Testis (tissue), 2 donors: ENCODE data around the gene CREG1.

Experiments used
- CTCF ChIP-seq, 3 experiments: fragments of 450-650 bp in 2 of 3; fragments of 200-600 bp in 1 of 3; sonication (generic) in 1 of 3; IDR thresholded peaks; one replicate each; pipeline ENCODE4 v1.5.1; 2016 to 2019; ENCODE audit warnings: antibody characterized with exemption in 3 of 3, mild to moderate bottlenecking in 2 of 3, moderate library complexity in 1 of 3
- POLR2A ChIP-seq: fragments of 450-650 bp; IDR thresholded peaks from one replicate; pipeline ENCODE4 v1.6.1; 2017; ENCODE audit warnings: antibody characterized with exemption, mild to moderate bottlenecking, moderate library complexity

- TF ChIP-seq CTCF (IDR thresholded peaks at IDR 0.05) = no peak
- TF ChIP-seq POLR2A = no peak
These were observed 19.5 kb upstream of the CREG1 start for GRCh38 chr1:167573035-167573434.
